ENCODE measurements around the gene MYH11.
A peak's percentile ranks its signal among the peaks of the same experiment; 100 is the strongest.

The MYH11 gene

GRCh38 chr16:15880434-15881308, 23.8 kb upstream of the MYH11 start:
- no peak for DNase-seq (ENCODE audit: low spot score)
- in situ Hi-C loops (cut with MboI; ENCODE audit: low sequenced_read_pairs, unreplicated experiment): no loop called here
- no peak for TF ChIP-seq CTCF (IDR thresholded peaks at IDR 0.05; ENCODE audit: borderline replicate concordance, control extremely low read depth, extremely low read depth, insufficient read depth, missing control alignments)

GRCh38 chr16:15879255-15879811, 22.5 kb upstream of the MYH11 start:
- TF ChIP-seq CTCF (IDR thresholded peaks at IDR 0.05; ENCODE audit: borderline replicate concordance, control extremely low read depth, extremely low read depth, insufficient read depth, missing control alignments): no peak
- in situ Hi-C loops (cut with MboI; ENCODE audit: low sequenced_read_pairs, unreplicated experiment): no loop called here
- DNase-seq (ENCODE audit: low spot score): no peak

GRCh38 chr16:15876503-15876902, 19.7 kb upstream of the MYH11 start:
- in situ Hi-C loops (cut with MboI; ENCODE audit: low sequenced_read_pairs, unreplicated experiment): no loop called here
- DNase-seq (ENCODE audit: low spot score): no peak
- TF ChIP-seq CTCF (IDR thresholded peaks at IDR 0.05; ENCODE audit: borderline replicate concordance, control extremely low read depth, extremely low read depth, insufficient read depth, missing control alignments): no peak

GRCh38 chr16:15874745-15875314, 18.0 kb upstream of the MYH11 start:
- no peak for DNase-seq (ENCODE audit: low spot score)
- in situ Hi-C loops (cut with MboI; ENCODE audit: low sequenced_read_pairs, unreplicated experiment): no loop called here
- TF ChIP-seq CTCF (IDR thresholded peaks at IDR 0.05; ENCODE audit: borderline replicate concordance, control extremely low read depth, extremely low read depth, insufficient read depth, missing control alignments): peak; percentile 42

GRCh38 chr16:15873737-15874136, 16.9 kb upstream of the MYH11 start:
- DNase-seq (ENCODE audit: low spot score): no peak
- no peak for TF ChIP-seq CTCF (IDR thresholded peaks at IDR 0.05; ENCODE audit: borderline replicate concordance, control extremely low read depth, extremely low read depth, insufficient read depth, missing control alignments)
- in situ Hi-C loops (cut with MboI; ENCODE audit: low sequenced_read_pairs, unreplicated experiment): no loop called here

- in situ Hi-C loops (cut with MboI; ENCODE audit: low sequenced_read_pairs, unreplicated experiment): no loop called here
- no peak for TF ChIP-seq CTCF (IDR thresholded peaks at IDR 0.05; ENCODE audit: borderline replicate concordance, control extremely low read depth, extremely low read depth, insufficient read depth, missing control alignments)
- DNase-seq (ENCODE audit: low spot score): no peak
Observed at GRCh38 chr16:15873301-15873700, 16.5 kb upstream of the MYH11 start.

Data from GM13976 (cell line).